GM18505 (cell line): ENCODE results near the gene JPT2.

ENCODE experiments used
- ATAC-seq: cut with Tn5 transposase; IDR thresholded peaks from one replicate; pipeline ENCODE4 v1.9.1; 2021; ENCODE audit not compliant: unreplicated experiment
- POLR2A ChIP-seq: IDR thresholded peaks from 4 replicates; pipeline ENCODE4 v1.6.1; 2011; ENCODE audit warnings: borderline replicate concordance; ENCODE audit not compliant: insufficient read depth, insufficient read length; ENCODE audit errors: extremely low read depth

Gene JPT2

DNA sequence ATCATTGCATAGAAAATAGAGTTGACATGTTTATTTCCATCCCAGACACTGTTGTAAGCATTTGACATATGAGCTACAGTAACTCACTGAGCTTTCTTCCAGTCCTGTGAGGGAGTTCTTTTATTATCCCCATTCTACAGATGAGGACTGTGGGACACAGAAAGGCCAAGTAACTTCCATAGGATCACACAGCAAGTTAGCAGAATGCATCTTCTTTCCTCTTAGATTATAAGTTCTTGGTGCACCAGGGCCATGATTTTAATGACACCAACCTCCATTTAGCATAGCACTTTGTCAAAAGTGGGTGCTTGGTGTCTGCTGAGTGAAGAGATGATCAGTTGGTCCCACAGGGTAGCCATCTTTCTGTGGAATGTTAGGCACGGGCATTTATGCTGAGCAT, 12.7 kb downstream of the JPT2 start:
- ATAC-seq, result no peak
- TF ChIP-seq POLR2A, result no peak

DNA sequence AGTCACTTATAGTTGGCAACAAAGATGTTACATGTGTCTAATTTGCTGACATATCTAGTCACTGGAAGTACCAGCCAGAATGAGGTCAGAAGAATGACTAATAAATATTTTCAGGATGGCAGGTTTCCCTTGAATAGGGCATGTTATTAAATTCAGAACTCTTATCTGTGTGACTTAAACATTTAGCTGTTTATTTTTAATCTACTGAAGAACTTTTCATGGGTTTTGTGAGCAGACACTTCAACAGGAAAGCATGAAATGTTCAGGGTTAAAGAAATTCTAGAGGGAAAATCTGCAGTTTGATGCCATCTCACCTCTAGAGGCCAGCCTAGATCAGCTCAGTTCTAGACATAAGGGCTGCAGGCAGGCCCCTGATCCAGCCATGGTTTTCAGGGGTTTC, 13.2 kb downstream of the JPT2 start:
- no peak for TF ChIP-seq POLR2A
- no peak for ATAC-seq

DNA sequence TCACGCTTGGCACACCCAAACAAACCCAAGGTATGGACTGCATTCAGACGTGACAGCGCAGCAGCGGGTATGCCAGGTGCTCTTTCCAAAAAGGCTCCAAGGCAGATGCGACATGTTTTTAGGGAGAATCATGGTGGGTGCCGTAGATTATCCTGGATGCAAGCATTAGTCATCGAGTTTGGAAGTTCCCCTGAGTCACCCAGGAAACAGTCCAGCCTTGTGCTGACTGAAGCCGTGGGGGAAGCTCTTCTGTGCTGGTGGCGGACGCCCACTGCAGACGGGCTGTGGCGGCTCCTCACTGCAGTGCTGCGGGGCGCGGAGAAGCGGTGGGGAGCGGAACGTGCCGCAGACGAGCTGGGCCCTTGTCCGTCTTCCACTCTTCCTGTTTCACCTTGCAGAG, 13.9 kb downstream of the JPT2 start:
- TF ChIP-seq POLR2A, result no peak
- ATAC-seq, result no peak

DNA sequence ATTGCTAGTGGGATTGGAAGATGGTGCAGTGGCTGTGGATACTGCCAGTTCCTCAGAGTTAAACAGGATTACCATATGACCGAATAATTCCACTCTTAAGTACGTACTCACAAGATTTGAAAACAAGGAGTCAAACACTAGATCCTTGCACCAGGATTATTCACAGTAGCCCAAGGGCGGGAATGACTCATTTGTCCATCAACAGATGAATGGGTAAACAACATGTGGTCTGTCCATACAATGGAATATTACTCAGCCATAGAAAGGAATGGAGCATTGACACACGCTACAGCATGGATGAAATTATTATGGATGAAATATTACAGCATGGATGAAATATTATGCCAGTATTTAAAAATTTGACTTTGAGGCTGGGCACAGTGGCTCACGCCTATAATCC, 18.8 kb downstream of the JPT2 start:
- TF ChIP-seq POLR2A, result no peak
- ATAC-seq, result no peak

DNA sequence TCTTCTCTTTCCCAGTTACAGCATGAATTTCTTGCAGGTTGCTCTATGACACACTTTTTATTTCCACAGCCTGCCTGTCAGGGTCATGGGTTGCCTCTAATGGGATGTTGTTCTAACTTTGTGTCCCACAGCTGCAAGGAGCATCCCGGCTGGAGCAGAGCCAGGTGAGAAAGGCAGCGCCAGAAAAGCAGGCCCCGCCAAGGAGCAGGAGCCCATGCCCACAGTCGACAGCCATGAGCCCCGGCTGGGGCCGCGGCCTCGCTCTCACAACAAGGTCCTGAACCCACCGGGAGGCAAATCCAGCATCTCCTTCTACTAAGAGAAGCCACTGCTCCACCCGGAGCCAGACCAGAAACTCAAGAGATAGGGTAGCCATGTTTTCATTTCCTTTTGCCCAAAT, 20.6 kb downstream of the JPT2 start:
- ATAC-seq, result no peak
- no peak for TF ChIP-seq POLR2A

DNA sequence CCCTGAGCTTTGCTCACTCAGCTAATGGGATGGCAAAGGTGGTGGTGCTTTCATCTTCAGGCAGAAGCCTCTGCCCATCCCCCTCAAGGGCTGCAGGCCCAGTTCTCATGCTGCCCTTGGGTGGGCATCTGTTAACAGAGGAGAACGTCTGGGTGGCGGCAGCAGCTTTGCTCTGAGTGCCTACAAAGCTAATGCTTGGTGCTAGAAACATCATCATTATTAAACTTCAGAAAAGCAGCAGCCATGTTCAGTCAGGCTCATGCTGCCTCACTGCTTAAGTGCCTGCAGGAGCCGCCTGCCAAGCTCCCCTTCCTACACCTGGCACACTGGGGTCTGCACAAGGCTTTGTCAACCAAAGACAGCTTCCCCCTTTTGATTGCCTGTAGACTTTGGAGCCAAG, 22.2 kb downstream of the JPT2 start:
- no peak for TF ChIP-seq POLR2A

DNA sequence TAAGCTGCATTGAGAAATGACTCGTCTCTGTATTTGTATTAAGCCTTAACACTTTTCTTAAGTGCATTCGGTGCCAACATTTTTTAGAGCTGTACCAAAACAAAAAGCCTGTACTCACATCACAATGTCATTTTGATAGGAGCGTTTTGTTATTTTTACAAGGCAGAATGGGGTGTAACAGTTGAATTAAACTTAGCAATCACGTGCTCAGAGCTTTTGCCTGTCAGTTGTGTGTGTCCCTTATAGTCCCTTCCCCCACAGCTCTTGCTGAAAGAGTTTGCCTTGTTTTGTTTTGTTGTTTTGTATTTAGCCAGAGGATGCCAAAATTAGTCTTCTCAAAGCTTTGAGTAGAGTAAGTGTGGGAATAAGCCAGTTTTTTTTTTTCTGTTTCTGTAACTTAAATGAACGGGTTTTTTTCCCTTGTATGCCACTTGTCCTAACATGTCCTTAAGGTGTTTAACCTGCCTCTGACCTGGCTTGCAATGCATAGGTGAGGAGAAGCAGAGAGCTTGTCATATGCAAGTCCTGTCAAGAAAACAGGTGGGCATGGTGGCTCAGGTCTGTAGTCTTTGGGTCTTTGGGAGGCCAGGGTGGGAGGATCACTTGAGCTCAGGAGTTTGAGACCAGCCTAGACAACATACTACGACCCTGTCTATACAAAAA, 23.3 kb downstream of the JPT2 start:
- TF ChIP-seq POLR2A, result no peak
- no peak for ATAC-seq

More for the DNA sequence above, 22.2 kb downstream of the JPT2 start:
- no peak for ATAC-seq

DNA sequence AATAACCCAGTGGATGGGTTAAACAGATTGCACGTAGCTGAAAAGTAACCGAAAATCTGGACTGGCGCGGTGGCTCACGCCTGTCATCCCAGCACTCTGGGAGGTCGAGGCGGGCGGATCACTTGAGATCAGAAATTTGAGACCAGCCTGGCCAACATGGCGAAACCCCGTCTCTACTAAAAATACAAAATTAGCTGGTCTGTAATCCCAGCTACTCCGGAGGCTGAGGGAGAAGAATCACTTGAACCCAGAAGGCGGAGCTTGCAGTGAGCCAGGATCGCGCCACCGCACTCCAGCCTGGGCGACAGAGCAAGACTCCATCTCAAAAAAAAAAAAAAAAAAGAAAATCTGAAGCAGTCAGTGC, 27.2 kb downstream of the JPT2 start:
- peak; percentile 3 for ATAC-seq

DNA sequence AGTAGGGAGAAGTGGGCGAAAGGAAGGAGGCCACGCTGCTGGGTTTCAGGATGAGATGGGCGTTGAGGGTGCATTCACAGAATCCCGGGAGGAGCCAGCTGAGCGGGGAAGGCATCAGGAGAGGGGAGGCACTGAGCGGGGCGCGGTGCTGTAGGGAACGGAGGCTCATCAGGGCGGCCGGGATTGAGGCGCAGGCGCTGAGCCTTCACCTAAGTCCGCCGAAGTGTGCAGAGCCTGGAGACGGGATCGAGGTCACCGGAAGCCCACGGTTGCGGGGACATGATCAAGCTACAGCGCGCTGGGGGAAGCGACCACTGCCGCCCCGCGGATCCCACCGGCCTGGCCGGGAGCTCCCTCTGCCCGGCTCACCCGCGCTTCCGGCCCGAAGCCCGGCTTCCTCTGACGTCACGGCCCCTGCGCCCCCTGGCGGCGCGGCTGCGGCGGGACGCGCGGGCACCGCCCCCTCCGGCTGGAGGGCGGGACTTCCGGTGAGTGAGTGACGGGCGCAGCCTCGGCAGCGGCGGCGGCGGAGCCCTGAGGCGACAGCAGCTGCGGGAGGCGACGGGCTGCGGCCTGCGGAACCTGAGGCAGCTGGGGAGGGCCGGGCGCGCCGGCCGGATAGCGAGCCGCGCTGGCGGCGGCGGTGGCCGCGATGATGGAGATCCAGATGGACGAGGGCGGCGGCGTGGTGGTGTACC, 27.8 kb downstream of the JPT2 start, which contains the start of gene MAPK8IP3:
MAPK8IP3 (plus strand) TSS at position 508 of the 698 bp plus-strand sequence; CDS start at position 653, 145 bp downstream.
- TF ChIP-seq POLR2A, result peak; percentile 98
- ATAC-seq, result peak; percentile 69

DNA sequence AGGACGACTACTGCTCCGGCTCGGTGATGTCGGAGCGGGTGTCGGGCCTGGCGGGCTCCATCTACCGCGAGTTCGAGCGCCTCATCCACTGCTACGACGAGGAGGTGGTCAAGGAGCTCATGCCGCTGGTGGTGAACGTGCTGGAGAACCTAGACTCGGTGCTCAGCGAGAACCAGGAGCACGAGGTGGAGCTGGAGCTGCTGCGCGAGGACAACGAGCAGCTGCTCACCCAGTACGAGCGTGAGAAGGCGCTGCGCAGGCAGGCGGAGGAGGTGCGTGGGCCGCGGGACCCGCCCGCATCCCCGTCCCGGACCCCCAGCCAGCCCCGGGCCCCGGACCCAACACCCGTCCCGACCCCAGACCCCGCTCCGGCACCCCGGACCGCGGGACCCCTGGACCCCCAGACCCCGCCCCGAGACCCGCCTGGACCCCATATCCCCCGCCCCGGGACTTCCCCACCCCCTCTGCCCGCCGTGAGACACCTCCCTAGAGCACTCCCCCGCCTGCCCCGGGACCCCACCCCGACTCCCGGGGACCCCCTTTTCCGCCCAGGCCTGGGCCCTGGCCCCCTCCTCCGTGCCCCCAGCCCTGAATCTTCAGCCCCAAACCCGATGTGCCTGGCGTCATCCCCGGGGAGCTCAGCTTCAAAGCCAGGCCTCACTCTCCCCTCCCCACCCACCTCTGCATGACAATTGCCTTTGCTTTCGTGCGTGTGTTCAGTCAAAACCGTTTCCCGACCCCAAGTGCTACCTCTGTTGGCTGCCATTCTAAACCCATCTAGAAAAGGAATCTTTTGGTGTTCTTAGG, 28.5 kb downstream of the JPT2 start:
- no peak for ATAC-seq
- no peak for TF ChIP-seq POLR2A

DNA sequence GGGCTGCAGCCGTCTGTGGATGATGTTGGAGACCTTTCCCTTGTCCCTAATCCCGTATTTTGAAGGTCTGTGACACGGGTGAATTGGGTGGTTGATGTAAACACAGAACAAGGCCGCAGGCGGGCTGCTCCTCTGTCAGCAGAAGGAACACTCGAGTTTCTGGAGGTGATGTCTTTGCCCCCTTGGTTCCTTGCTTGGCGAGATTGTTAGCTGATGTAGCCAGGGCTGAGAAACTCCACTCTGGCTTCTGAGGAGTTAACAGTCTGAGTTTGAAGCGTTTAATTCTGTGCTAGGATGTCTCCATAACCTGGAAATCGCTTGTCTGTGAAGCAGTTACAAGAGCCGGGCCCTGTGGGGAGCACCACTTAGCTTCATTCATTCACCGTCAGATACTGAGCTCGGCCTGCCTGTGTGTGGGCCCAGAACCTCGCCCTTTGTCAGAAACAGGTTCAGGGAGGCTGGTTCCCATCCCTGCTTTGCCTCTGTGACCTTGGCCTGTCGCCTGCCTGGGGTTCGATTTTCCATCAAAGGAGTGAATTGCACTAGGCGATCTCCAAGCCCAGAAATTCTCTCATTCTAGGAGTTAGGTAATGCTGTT, 29.2 kb downstream of the JPT2 start:
- ATAC-seq, result no peak
- no peak for TF ChIP-seq POLR2A

DNA sequence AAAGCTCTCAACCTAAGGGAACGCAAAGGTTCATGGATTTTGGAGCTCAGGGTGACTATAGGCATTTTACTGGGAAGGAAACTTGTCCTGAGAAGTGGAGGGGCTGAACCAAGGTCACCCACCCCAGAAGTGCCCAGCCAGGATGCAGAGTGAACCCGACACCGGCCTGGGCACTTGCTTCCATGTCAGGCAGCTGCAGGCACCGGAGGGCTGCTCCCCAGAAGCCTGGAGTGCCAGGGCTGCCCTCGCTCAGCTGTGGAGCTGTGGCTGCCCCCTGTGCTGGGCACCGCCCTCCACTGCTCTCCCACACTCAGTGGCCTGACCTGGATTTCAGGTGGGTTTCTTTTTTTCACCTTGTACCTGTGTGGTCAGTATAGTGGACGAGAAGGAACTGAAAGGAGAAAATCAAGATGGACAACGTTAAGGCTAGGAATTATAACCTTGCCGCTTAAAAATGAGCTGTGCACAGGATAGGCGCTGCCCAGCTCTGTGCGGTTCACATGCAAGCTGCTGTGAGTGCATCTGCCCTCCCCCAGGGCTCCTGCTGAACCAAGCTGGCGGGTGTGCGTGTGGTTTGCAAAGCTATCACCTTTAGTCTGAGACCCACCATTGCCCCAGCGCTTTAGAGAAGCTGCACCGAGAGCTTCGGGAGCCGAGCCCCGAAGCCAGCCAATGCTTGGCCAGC, 30.1 kb downstream of the JPT2 start:
- no peak for ATAC-seq
- TF ChIP-seq POLR2A, result no peak

DNA sequence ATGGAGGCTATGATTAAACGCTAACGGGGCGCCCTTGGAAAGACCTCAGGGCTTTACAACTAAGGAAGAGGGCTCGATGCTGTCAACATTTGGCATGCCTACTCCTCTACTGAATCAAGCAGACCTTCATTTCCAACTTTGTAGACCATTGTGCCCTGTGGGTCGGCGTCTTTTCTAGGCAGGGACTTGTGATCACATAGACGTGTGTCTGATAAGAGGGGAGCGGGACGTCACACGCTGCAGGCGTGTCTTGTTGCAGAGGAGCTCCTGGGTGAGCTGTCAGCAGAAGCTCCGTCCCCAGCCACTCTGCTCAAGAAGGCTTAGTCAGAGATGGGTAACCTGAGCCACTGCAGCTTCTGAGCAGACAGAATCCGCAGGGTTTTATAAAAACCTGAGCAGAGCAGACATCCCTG, 30.7 kb downstream of the JPT2 start:
- ATAC-seq, result no peak

More for the DNA sequence above, 30.7 kb downstream of the JPT2 start:
- no peak for TF ChIP-seq POLR2A
